ENCODE data around the gene GNAT2. TPM values are rescaled to one million over a fixed set of nuclear protein-coding genes. Genes with fewer than 3 reads are reported as not detected.
"Not testable (repeated sequence)": the region's sequence is repeated elsewhere in the genome, so short reads cannot be mapped to it uniquely, and the experiment has no call there.

Gene GNAT2
- total and polyA plus RNA-seq, 2 donors (not counting 3 experiments of a cell fraction or from before 2014, with no cell fraction given), result not detected

GRCh38 chr1:109664671-109665070 lies 45.3 kb upstream of the GNAT2 start:
- no peak overlapping the region for H3K9ac ChIP-seq (replicated peaks; ENCODE audit: extremely low read depth, insufficient read depth, low read length)
- H3K9me1 ChIP-seq (replicated peaks; ENCODE audit: control insufficient read depth, extremely low read depth, insufficient read depth, low read length), result no peaks in the 10 kb centered on the region
- no peak for DNase-seq (ENCODE audit: low read depth, low spot score)
- dilution Hi-C loops (cut with MboI; ENCODE audit: extremely low pct_ligation_motif_present, low sequenced_read_pairs), result no loop called here
- H2AFZ ChIP-seq (ENCODE audit: low read depth, low read length), result no peak overlapping the region
- no peak for TF ChIP-seq POLR2A (IDR thresholded peaks at IDR 0.05; ENCODE audit: low read depth, low read length)
- H3K79me2 ChIP-seq (ENCODE audit: control insufficient read depth, insufficient read depth, low read length), result no peaks in the 10 kb centered on the region
- no peaks in the 10 kb centered on the region for H3K9me3 ChIP-seq (replicated peaks; ENCODE audit: control insufficient read depth, insufficient read depth, low read length)
- H3K27ac ChIP-seq (ENCODE audit: insufficient read depth, low read depth, low read length), result no peak overlapping the region
- no peak overlapping the region for H3K4me2 ChIP-seq (ENCODE audit: insufficient read depth, low read length)
- H3K27me3 ChIP-seq (ENCODE audit: control insufficient read depth in 2 of 2, insufficient read depth in 2 of 2, low read length in 2 of 2), result no peaks in the 10 kb centered on the region
- no peak overlapping the region for H3K4me3 ChIP-seq (replicated peaks in 1 of 3; ENCODE audit: insufficient read depth in 1 of 3, low read depth in 1 of 3, low read length in 3 of 3)
- BruUV-seq (replicated peaks), result no TSS peak
- no peak for FAIRE-seq
- CTCF ChIA-PET, result interaction anchor here (1.0 kb wide), 1 partner anchor 23 kb away, joined by 3 read pairs; the partner anchor contains the start of gene GSTM1
- peaks cover 5% of the 10 kb centered on the region for H3K4me1 ChIP-seq (ENCODE audit: control insufficient read depth, extremely low read depth, insufficient read depth, low read length)
- intact Hi-C loops (cut with micrococcal nuclease), result loop anchor here (5.0 kb wide), 1 partner anchor 98 kb away; the partner anchor contains the start of gene EPS8L3
- no peaks in the 10 kb centered on the region for H4K20me1 ChIP-seq (replicated peaks; ENCODE audit: control insufficient read depth, extremely low read depth, insufficient read depth, low read length)
- H3K36me3 ChIP-seq (ENCODE audit: control insufficient read depth in 2 of 2, extremely low read depth in 1 of 2, insufficient read depth in 2 of 2, low read length in 2 of 2), result no peaks in the 10 kb centered on the region
- POLR2A ChIA-PET, result no interaction called here

- Histone ChIP-seq H3K4me3 (replicated peaks in 1 of 3; ENCODE audit: insufficient read depth in 1 of 3, low read depth in 1 of 3, low read length in 3 of 3) (no peak overlapping the region), H2AFZ (ENCODE audit: low read depth, low read length) (no peak overlapping the region), H3K27me3 (ENCODE audit: control insufficient read depth in 2 of 2, insufficient read depth in 2 of 2, low read length in 2 of 2) (no peaks in the 10 kb centered on the region), H3K9ac (replicated peaks; ENCODE audit: extremely low read depth, insufficient read depth, low read length) (no peak overlapping the region), H3K36me3 (ENCODE audit: control insufficient read depth in 2 of 2, extremely low read depth in 1 of 2, insufficient read depth in 2 of 2, low read length in 2 of 2) (no peaks in the 10 kb centered on the region), H3K9me1 (replicated peaks; ENCODE audit: control insufficient read depth, extremely low read depth, insufficient read depth, low read length) (no peaks in the 10 kb centered on the region), H3K79me2 (ENCODE audit: control insufficient read depth, insufficient read depth, low read length) (no peaks in the 10 kb centered on the region), H4K20me1 (replicated peaks; ENCODE audit: control insufficient read depth, extremely low read depth, insufficient read depth, low read length) (no peaks in the 10 kb centered on the region), H3K4me2 (ENCODE audit: insufficient read depth, low read length) (no peak overlapping the region), H3K27ac (ENCODE audit: insufficient read depth, low read depth, low read length) (no peak overlapping the region), H3K4me1 (ENCODE audit: control insufficient read depth, extremely low read depth, insufficient read depth, low read length) (peaks cover 4% of the 10 kb centered on the region), H3K9me3 (replicated peaks; ENCODE audit: control insufficient read depth, insufficient read depth, low read length) (no peaks in the 10 kb centered on the region)
- intact Hi-C loops (cut with micrococcal nuclease) (no loop called here), dilution Hi-C loops (cut with MboI; ENCODE audit: extremely low pct_ligation_motif_present, low sequenced_read_pairs) (no loop called here)
- DNase-seq (ENCODE audit: low read depth, low spot score), result no peak
- BruUV-seq (replicated peaks), result no TSS peak
- FAIRE-seq, result no peak
- POLR2A ChIA-PET, result no interaction called here
- CTCF ChIA-PET, result interaction anchor here (1.7 to 2.1 kb wide), 3 partner anchors 12 to 115 kb away, joined by 6 to 9 read pairs (median 7); no protein-coding TSS in a partner anchor
- TF ChIP-seq CTCF (IDR thresholded peaks at IDR 0.05; ENCODE audit: extremely low read depth in 1 of 2, insufficient read depth in 1 of 2, low read depth in 1 of 2, low read length in 2 of 2) (no peak), EZH2 (IDR thresholded peaks at IDR 0.05; ENCODE audit: borderline replicate concordance, low read depth, low read length, severe bottlenecking) (no peak), FOS (IDR thresholded peaks at IDR 0.05; ENCODE audit: borderline replicate concordance, insufficient read depth, low read length) (no peak), POLR2AphosphoS5 (IDR thresholded peaks at IDR 0.05; ENCODE audit: insufficient read depth, low read depth, low read length) (no peak), MYC (IDR thresholded peaks at IDR 0.05; ENCODE audit: low read depth, low read length) (no peak), POLR2A (IDR thresholded peaks at IDR 0.05; ENCODE audit: low read depth, low read length) (no peak), GATA2 (IDR thresholded peaks at IDR 0.05; ENCODE audit: insufficient read depth, insufficient read length, low read depth, low read length) (no peak), MAX (IDR thresholded peaks at IDR 0.05; ENCODE audit: insufficient read depth, insufficient read length) (no peak), JUN (IDR thresholded peaks at IDR 0.05; ENCODE audit: borderline replicate concordance, insufficient read depth, insufficient read length, low read depth) (no peak)
These were observed 42.0 kb upstream of the GNAT2 start for GRCh38 chr1:109661391-109661790.

GRCh38 chr1:109660691-109661026 lies 41.2 kb upstream of the GNAT2 start:
- intact Hi-C loops (cut with micrococcal nuclease); DNase-seq (ENCODE audit: low read depth, low spot score); H3K4me1 ChIP-seq (ENCODE audit: control insufficient read depth, extremely low read depth, insufficient read depth, low read length); FAIRE-seq; H3K36me3 ChIP-seq (ENCODE audit: control insufficient read depth in 2 of 2, extremely low read depth in 1 of 2, insufficient read depth in 2 of 2, low read length in 2 of 2); H3K9me3 ChIP-seq (replicated peaks; ENCODE audit: control insufficient read depth, insufficient read depth, low read length); H4K20me1 ChIP-seq (replicated peaks; ENCODE audit: control insufficient read depth, extremely low read depth, insufficient read depth, low read length); BruUV-seq (replicated peaks); POLR2A ChIA-PET; dilution Hi-C loops (cut with MboI; ENCODE audit: extremely low pct_ligation_motif_present, low sequenced_read_pairs); H3K9ac ChIP-seq (replicated peaks; ENCODE audit: extremely low read depth, insufficient read depth, low read length); H3K4me3 ChIP-seq (replicated peaks in 1 of 3; ENCODE audit: insufficient read depth in 1 of 3, low read depth in 1 of 3, low read length in 3 of 3); H2AFZ ChIP-seq (ENCODE audit: low read depth, low read length); H3K27me3 ChIP-seq (ENCODE audit: control insufficient read depth in 2 of 2, insufficient read depth in 2 of 2, low read length in 2 of 2); H3K9me1 ChIP-seq (replicated peaks; ENCODE audit: control insufficient read depth, extremely low read depth, insufficient read depth, low read length); H3K27ac ChIP-seq (ENCODE audit: insufficient read depth, low read depth, low read length); H3K79me2 ChIP-seq (ENCODE audit: control insufficient read depth, insufficient read depth, low read length); H3K4me2 ChIP-seq (ENCODE audit: insufficient read depth, low read length): not testable (repeated sequence)
- CTCF ChIA-PET, result interaction anchor here (0.7 to 1.7 kb wide), 2 partner anchors 11 to 115 kb away, joined by 3 to 6 read pairs; no protein-coding TSS in a partner anchor

Data from endothelial cell of umbilical vein (primary cell).